Sigmoid colon (tissue), 4 donors: ENCODE results near the gene YKT6.

Experiments used
- EP300 ChIP-seq, 4 donors: sonication (generic); formaldehyde crosslinking; IDR thresholded peaks; one replicate each; pipeline ENCODE4 v1.6.1; 2017; ENCODE audit warnings: antibody characterized with exemption in 4 of 4
- TF ChIP-seq, protein P1 (sequence below), 4 experiments: fragments of 450-650 bp in 3 of 4; fragments of 200-600 bp in 1 of 4; IDR thresholded peaks; one replicate each; pipeline ENCODE4 v1.5.1; 2016 to 2019; ENCODE audit warnings: antibody characterized with exemption in 4 of 4, mild to moderate bottlenecking in 3 of 4, moderate library complexity in 2 of 4

DNA sequence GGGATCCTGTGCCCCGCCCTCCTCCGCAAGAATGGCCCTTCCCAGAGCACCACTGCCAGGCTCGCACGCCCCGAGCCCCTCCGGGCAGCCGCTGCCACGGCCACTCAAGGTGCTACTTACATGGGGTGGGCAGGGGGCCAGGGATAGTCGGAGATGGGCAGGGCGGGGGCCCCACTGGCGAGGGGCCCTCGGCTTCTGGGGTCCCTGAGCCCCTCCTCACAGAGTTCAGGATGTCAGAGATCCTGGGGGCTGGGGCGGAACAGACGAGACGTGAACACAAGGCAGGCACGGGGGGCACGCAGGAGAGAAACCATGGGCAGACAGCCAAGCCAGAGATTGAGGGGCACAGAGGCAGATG lies 25.6 kb downstream of the YKT6 start:
- TF ChIP-seq, protein P1, sequence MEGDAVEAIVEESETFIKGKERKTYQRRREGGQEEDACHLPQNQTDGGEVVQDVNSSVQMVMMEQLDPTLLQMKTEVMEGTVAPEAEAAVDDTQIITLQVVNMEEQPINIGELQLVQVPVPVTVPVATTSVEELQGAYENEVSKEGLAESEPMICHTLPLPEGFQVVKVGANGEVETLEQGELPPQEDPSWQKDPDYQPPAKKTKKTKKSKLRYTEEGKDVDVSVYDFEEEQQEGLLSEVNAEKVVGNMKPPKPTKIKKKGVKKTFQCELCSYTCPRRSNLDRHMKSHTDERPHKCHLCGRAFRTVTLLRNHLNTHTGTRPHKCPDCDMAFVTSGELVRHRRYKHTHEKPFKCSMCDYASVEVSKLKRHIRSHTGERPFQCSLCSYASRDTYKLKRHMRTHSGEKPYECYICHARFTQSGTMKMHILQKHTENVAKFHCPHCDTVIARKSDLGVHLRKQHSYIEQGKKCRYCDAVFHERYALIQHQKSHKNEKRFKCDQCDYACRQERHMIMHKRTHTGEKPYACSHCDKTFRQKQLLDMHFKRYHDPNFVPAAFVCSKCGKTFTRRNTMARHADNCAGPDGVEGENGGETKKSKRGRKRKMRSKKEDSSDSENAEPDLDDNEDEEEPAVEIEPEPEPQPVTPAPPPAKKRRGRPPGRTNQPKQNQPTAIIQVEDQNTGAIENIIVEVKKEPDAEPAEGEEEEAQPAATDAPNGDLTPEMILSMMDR (IDR thresholded peaks at IDR 0.05), result no peak
- no peak for TF ChIP-seq EP300 (IDR thresholded peaks at IDR 0.05)
